CD14-positive monocyte (primary cell): ENCODE measurements around the gene PLA2G4A. TPM values are rescaled to one million over a fixed set of nuclear protein-coding genes. Genes with fewer than 3 reads are reported as not detected.
A peak's percentile ranks its signal among the peaks of the same experiment; 100 is the strongest.

Experiments used
- DNase-seq, 3 donors: peaks; one replicate each; pipeline ENCODE4 v3.0.0-alpha.2; 2011 to 2022
- H2AFZ ChIP-seq: 2 replicates; pipeline ENCODE4 v1.6.0; 2012; ENCODE audit warnings: mild to moderate bottlenecking, low read depth, low read length, inconsistent platforms; ENCODE audit not compliant: insufficient read depth, poor library complexity, severe bottlenecking
- H3K27ac ChIP-seq, 2 donors: 1 replicate in 1 of 2; 2 replicates in 1 of 2; pipeline ENCODE4 v1.5.1; 2012 to 2013; ENCODE audit warnings: low read length in 2 of 2, control low read depth in 1 of 2, inconsistent platforms in 1 of 2, low read depth in 1 of 2, mild to moderate bottlenecking in 1 of 2
- H3K27me3 ChIP-seq, 2 donors: one replicate each; pipeline versions ENCODE4 v1.6.0 to v1.6.1; 2011 to 2013; ENCODE audit warnings: low read length in 2 of 2; ENCODE audit not compliant: control insufficient read depth in 2 of 2, insufficient read depth in 2 of 2
- H3K36me3 ChIP-seq, 2 donors: replicated peaks in 1 of 2; 1 replicate in 1 of 2; 2 replicates in 1 of 2; pipeline versions ENCODE4 v1.5.1 to v1.6.1; 2012 to 2013; ENCODE audit warnings: low read length in 2 of 2, control low read depth in 1 of 2, inconsistent platforms in 1 of 2, mild to moderate bottlenecking in 1 of 2; ENCODE audit not compliant: insufficient read depth in 2 of 2, control insufficient read depth in 1 of 2
- H3K4me1 ChIP-seq, 2 donors: 1 replicate in 1 of 2; 2 replicates in 1 of 2; pipeline versions ENCODE4 v1.5.1 to v1.6.1; 2012 to 2013; ENCODE audit warnings: low read length in 2 of 2, control low read depth in 1 of 2, inconsistent platforms in 1 of 2, mild to moderate bottlenecking in 1 of 2, moderate library complexity in 1 of 2; ENCODE audit not compliant: insufficient read depth in 2 of 2, control insufficient read depth in 1 of 2
- H3K4me2 ChIP-seq: replicated peaks from 2 replicates; pipeline ENCODE3; 2012; ENCODE audit warnings: low read length, moderate library complexity, mild to moderate bottlenecking; ENCODE audit not compliant: poor library complexity, severe bottlenecking; ENCODE audit errors: extremely low read depth
- H3K4me3 ChIP-seq, 3 experiments: fragments of 200-600 bp in 1 of 3; sonication (generic) in 1 of 3; replicated peaks in 1 of 3; 1 replicate in 2 of 3; 2 replicates in 1 of 3; pipeline ENCODE4 v1.5.1; 2011 to 2013; ENCODE audit warnings: low read length in 3 of 3, mild to moderate bottlenecking in 3 of 3, control low read depth in 2 of 3, low read depth in 2 of 3, inconsistent platforms in 1 of 3, moderate library complexity in 1 of 3
- H3K79me2 ChIP-seq: 2 replicates; pipeline ENCODE4 v1.6.0; 2012; ENCODE audit warnings: mild to moderate bottlenecking, control low read depth, inconsistent platforms, low read length, moderate library complexity; ENCODE audit not compliant: insufficient read depth
- H3K9ac ChIP-seq: 2 replicates; pipeline ENCODE4 v1.6.0; 2017; ENCODE audit warnings: low read length, mild to moderate bottlenecking; ENCODE audit not compliant: insufficient read depth, poor library complexity, severe bottlenecking
- H3K9me3 ChIP-seq, 2 donors: replicated peaks in 1 of 2; 1 replicate in 1 of 2; 2 replicates in 1 of 2; pipeline versions ENCODE4 v1.5.1 to v1.6.1; 2012 to 2013; ENCODE audit warnings: low read length in 2 of 2, control low read depth in 1 of 2; ENCODE audit not compliant: control insufficient read depth in 1 of 2, insufficient read depth in 1 of 2
- H4K20me1 ChIP-seq: 2 replicates; pipeline ENCODE4 v1.6.0; 2012; ENCODE audit warnings: mild to moderate bottlenecking, low read length, control low read depth, moderate library complexity; ENCODE audit not compliant: insufficient read depth
- H3K27ac Mint-ChIP-seq, 7 donors: one replicate each; pipeline ENCODE4 v1.8.0; 2020; ENCODE audit warnings: mild to moderate bottlenecking in 7 of 7, mixed read lengths in 7 of 7, moderate library complexity in 6 of 7, inconsistent platforms in 2 of 7
- H3K27me3 Mint-ChIP-seq, 3 donors: one replicate each; pipeline ENCODE4 v1.8.0; 2021 to 2022; ENCODE audit warnings: low read depth in 3 of 3, mild to moderate bottlenecking in 3 of 3, mixed read lengths in 3 of 3, moderate library complexity in 3 of 3, inconsistent platforms in 1 of 3
- H3K36me3 Mint-ChIP-seq, 2 donors: one replicate each; pipeline ENCODE4 v1.8.0; 2020; ENCODE audit warnings: mixed read lengths in 2 of 2, inconsistent platforms in 1 of 2, mild to moderate bottlenecking in 1 of 2
- H3K4me1 Mint-ChIP-seq: one replicate; pipeline ENCODE4 v1.8.0; 2020; ENCODE audit warnings: mild to moderate bottlenecking, mixed read lengths
- H3K4me3 Mint-ChIP-seq, 2 donors: one replicate each; pipeline ENCODE4 v1.8.0; 2020; ENCODE audit warnings: mild to moderate bottlenecking in 2 of 2, mixed read lengths in 2 of 2, moderate library complexity in 1 of 2
- H3K9me3 Mint-ChIP-seq, 7 donors: one replicate each; pipeline ENCODE4 v1.8.0; 2020 to 2022; ENCODE audit warnings: mixed read lengths in 7 of 7, mild to moderate bottlenecking in 6 of 7, moderate library complexity in 6 of 7, inconsistent platforms in 2 of 7
- CTCF ChIP-seq: fragments of 200-600 bp; IDR thresholded peaks from one replicate; pipeline ENCODE4 v1.8.0; 2022; ENCODE audit warnings: antibody characterized with exemption, mild to moderate bottlenecking
- WGBS: methylation state at CpG from one replicate; pipeline ENCODE4 v1.1.5; 2013; ENCODE audit warnings: missing lambda C conversion rate; ENCODE audit not compliant: insufficient coverage; 5-methylcytosine and 5-hydroxymethylcytosine counted together
- intact Hi-C, 2 donors: fragments of 100-400 bp; cut with micrococcal nuclease; formaldehyde crosslinking; loops; one replicate each; pipeline versions ENCODE4 v1.15.0 to v1.15.1; 2023
- polyA plus RNA-seq, 3 donors: library from polyadenylated mRNA; depleted of rRNA in 1 of 3; unstranded in 2 of 3; stranded (reverse) in 1 of 3; fragments of 300-500 nt in 2 of 3; fragments of >200 nt in 1 of 3; fragmentation: Illumina TruSeq in 2 of 3; gene quantifications; 1 replicate in 2 of 3; 2 replicates in 1 of 3; pipeline ENCODE4 v1.2.3, GENCODE V29; 2012 to 2021

The PLA2G4A gene
- polyA plus RNA-seq, 3 donors: 1.4 to 4.5 (median 4.1) TPM

- no peaks in the 10 kb centered on the region for H3K9me3 Mint-ChIP-seq
- peaks cover 3 to 20% of the 10 kb centered on the region in 2 donors for H3K36me3 ChIP-seq
- intact Hi-C loops: no loop called here
- no peak overlapping the region for H3K27ac ChIP-seq
- H3K4me1 ChIP-seq: peaks cover 6 to 7% of the 10 kb centered on the region in 2 donors
- no peak for TF ChIP-seq CTCF
- H4K20me1 ChIP-seq: no peaks in the 10 kb centered on the region
- H3K4me3 ChIP-seq: no peak overlapping the region
- no peak overlapping the region for H2AFZ ChIP-seq
- peaks cover 0 to 1% (median 0%) of the 10 kb centered on the region in 3 donors for H3K27me3 Mint-ChIP-seq
- no peaks in the 10 kb centered on the region for H3K9me3 ChIP-seq
- peaks cover 10 to 19% of the 10 kb centered on the region in 2 donors for H3K36me3 Mint-ChIP-seq
- WGBS: no CpG with 5 or more reads among the region's 2 CpGs
- peaks cover 7% of the 10 kb centered on the region for H3K4me1 Mint-ChIP-seq
- H3K9ac ChIP-seq: no peak overlapping the region
- H3K79me2 ChIP-seq: peaks cover 9% of the 10 kb centered on the region
- peak overlapping the region in 1 of 7 donors; percentile 27 for H3K27ac Mint-ChIP-seq
- no peaks in the 10 kb centered on the region for H3K27me3 ChIP-seq
- H3K4me3 Mint-ChIP-seq: no peak overlapping the region
- H3K4me2 ChIP-seq: no peak overlapping the region
- no peak for DNase-seq
These were observed 49.6 kb downstream of the PLA2G4A start for GRCh38 chr1:186878356-186878755.

GRCh38 chr1:186880982-186881381 lies 52.2 kb downstream of the PLA2G4A start:
- Histone ChIP-seq H3K27ac (peak overlapping the region in 1 of 2 donors; percentile 39), H3K4me2 (no peak overlapping the region)
- TF ChIP-seq CTCF: no peak

More at GRCh38 chr1:186880982-186881381, 52.2 kb downstream of the PLA2G4A start:
- DNase-seq: no peak
- no peaks in the 10 kb centered on the region for H4K20me1 ChIP-seq
- Mint-ChIP-seq H3K9me3 (peaks cover 0 to 9% (median 2%) of the 10 kb centered on the region in 7 donors), H3K27me3 (peaks cover 0 to 1% (median 0%) of the 10 kb centered on the region in 3 donors), H3K27ac (peak overlapping the region in 2 of 7 donors; percentile 4 to 10), H3K4me1 (peaks cover 7% of the 10 kb centered on the region), H3K36me3 (peaks cover 11 to 33% of the 10 kb centered on the region in 2 donors), H3K4me3 (no peak overlapping the region)
- no peak overlapping the region for H3K9ac ChIP-seq
- no peak overlapping the region for H3K4me3 ChIP-seq
- no peak overlapping the region for H2AFZ ChIP-seq
- peaks cover 2% of the 10 kb centered on the region for H3K79me2 ChIP-seq
- H3K9me3 ChIP-seq: peaks cover 0 to 6% of the 10 kb centered on the region in 2 donors
- H3K36me3 ChIP-seq: peaks cover 3 to 11% of the 10 kb centered on the region in 2 donors
- no peaks in the 10 kb centered on the region for H3K27me3 ChIP-seq
- intact Hi-C loops: no loop called here
- H3K4me1 ChIP-seq: peaks cover 6 to 7% of the 10 kb centered on the region in 2 donors
- WGBS: no CpG with 5 or more reads among the region's 1 CpG
